SKM-1 (cell line): ENCODE results near the gene KCTD20.
"Not testable (repeated sequence)": the region's sequence is repeated elsewhere in the genome, so short reads cannot be mapped to it uniquely, and the experiment has no call there.

Experiments used
- DNase-seq: peaks from one replicate; lab custom pipeline; 2025; ENCODE audit not compliant: unreplicated experiment; lab: John Stamatoyannopoulos, UW

The KCTD20 gene

DNA sequence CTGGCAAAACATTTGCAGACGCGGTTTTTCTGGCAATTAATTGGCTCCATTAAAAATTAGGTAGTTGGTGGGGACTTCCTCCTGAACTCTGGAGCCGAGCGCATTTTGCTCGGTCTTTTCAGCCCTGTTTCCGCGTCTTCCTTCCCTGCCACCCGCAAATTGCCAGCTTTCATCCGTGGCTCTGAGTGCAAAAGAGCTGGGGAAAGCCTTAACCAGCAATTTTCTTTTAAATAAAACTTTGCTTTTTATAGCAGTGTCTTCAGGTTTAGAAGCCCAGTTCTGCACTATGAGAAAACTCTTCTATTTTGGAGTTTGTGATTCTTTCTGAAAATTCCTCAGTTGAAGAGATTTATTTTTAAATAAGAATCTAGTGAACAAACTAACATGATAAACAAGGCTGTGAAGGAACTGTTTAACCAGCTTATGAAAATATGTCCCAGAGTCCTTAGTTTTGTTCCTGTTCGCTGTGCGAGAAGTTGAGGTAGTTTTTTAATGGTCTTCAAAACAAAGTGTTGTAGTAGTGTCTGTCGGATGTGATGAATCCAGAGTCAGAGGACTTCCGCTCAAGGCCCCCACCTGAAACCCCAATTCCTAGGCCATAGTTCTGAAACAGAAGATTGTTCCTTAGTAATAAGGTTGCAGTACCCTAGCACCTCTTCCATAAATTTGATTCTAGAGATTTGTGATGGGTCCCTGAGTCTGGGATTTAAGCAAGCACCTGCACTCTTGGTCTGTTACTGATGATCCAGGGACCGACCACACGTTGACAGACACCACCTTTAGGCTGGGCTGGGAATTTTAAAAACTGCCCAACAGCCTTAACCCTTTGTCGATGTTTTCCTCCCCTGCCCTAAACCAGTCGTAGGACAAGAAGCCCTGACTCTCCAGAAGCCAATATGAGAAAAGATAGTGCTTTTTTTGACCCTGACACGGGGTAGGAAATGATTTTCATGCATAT is 950 bp downstream of the KCTD20 start:
- no peak for DNase-seq

DNA sequence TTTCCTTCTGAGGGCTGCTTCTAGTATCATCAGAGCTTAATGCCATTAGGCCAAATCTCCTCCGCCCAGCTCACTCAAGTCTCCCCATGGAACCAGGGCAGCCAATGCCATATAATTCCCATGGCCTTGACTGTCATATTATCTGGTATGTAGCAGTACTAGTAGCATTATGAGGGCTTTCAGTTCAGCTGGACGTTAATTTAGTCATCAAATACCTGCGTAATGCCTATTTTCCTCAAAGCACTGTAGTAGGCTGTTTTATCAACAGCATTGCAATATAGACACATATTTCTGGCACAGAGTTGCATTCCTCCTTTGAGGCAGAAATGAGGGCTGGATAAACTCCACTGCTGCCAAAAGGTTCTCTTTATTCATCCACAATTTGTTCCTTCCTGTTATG is 1.7 kb downstream of the KCTD20 start:
- no peak for DNase-seq

DNA sequence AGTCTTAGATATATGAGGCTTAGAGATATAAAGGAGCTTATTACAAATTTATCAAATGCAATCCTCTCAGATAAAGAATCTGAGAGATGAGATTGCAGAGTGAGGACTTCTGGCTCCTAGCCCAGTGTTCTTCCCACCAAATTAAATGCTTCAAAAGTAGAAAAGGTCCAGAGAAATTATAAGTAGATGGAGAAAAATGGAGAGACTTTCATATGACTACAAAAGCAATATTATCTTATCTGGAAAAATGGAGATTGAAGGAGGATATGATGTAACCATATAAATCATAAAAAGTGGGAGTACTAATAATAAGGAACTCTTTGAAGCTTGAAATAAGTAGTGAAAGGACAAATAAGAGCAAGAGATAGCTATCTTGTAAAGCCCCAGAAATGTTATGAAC is 2.8 kb downstream of the KCTD20 start:
- DNase-seq, result no peak

DNA sequence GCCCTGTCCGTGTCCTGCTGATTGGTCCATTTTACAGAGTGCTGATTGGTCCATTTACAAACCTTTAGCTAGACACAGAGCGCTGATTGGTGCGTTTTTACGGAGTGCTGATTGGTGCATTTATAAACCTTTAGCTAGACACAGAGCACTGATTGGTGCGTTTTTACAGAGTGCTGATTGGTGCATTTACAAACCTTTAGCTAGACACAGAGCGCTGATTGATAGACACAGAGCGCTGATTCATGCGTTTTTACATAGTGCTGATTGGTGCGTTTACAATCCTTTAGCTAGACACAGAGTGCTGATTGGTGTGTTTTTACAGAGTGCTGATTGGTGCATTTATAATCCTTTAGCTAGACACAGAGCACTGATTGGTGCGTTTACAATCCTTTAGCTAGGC is 6.4 kb downstream of the KCTD20 start:
- not testable (repeated sequence) for DNase-seq

DNA sequence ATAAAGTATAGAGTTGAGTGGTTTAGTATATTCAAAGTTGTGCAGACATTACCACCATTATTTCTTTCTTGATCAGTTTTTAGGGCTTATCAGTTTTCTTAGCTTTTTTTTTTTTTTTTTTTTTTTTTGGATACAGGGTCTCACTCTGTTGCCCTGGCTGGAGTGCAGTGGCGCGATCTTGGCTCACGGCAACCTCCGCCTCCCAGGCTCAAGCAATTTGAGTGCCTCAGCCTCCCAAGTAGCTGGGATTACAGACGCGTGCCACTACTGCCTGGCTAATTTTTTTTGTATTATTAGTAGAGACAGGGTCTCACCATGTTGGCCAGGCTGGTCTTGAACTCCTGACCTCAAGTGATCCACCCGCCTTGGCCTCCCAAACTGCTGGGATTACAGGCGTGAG is 10.1 kb downstream of the KCTD20 start:
- not testable (repeated sequence) for DNase-seq

DNA sequence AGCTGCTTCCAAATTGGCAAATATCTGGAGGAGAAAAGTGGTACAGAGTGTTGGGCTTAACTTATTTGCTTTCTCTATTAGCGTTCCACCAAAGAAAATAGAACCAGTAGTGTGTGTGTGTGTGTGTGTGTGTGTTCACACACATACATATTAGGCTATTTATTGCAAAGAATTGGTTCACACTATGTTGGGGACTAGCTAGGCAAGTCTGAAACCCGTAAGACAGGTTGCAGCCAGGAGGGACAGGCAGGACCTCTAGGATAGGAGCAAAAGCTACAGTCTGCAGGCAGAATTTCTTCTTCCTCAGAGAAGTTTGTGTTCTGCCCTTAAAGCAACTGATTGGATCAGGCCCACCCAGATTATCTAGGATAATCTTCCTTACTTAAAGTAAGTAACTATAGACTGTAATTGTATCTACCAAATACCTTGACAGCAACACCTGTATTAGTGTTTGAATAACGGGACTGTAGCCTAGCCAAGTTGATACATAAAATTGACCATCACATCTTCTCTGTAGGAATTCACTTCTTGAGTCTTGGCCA is 12.8 kb downstream of the KCTD20 start:
- DNase-seq, result no peak

DNA sequence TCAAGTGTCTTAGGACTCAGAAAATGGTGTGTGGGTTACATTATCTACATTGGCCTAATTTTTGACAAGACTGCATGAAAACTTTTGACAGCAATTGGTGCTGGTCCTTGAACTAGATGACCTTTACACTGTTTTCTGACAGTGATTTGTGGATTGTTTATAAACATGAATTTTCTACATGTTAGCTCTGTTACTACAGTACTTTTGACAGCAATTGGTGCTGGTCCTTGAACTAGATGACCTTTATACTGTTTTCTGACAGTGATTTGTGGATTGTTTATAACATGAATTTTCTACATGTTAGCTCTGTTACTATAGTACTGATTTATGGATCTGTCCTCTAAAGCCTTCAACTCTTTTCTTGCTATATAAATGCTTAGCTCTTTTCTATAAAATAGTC is 16.7 kb downstream of the KCTD20 start:
- DNase-seq, result no peak

DNA sequence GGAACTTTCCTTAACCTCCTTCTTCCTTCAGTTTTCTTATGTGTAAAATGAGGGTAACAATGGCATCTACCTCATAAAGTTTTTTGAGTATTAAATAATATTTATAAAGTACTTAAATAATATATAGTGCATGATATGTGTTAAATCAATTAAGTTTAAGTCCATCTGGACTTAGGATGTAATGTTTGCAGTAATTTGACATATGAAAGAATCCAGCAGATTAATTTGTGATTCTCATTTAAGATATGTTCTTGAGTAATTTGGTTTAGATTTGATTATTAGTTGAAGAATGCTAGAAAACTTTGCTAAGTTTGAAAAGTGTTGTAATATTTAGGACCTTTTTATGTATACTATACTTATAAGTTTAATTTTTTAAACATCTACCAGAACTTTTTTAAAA is 18.1 kb downstream of the KCTD20 start:
- DNase-seq, result no peak

DNA sequence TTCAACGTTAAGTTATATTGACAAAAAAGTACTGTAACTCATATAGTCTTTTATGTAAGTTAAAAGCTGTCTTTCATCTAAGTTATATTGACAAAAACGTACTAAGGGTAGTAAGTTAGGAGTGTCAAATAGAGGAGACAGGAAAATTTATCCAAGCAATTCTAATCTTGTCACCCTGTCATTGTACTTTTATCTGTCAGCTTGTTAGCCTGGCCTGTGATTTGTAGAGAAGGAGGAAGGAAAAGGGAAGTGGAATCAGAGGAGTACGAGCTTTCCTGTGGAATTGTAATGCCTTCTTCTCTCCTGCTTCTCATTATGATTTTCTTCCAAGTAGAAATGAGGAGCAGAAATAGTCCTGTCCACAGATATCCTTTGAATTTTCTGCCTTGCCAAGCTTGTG is 18.8 kb downstream of the KCTD20 start:
- DNase-seq, result no peak

DNA sequence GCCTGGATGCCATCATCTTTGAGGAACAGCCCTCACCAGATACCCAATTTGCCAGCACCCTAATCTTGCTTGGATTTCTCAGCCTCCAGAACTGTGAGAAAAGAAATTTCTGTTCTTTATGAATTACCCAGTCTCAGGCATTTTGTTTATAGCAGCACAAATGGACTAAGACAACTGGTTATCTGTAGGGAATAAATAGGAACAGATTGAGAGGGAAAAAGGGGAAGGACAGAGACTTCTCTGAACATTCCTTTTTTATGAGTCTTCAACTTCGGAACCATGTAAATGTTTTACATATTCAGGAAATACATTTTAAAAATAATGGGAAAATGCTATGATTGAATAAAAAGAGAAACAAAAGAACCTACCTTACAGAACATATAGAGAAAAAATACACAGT is 20.9 kb downstream of the KCTD20 start:
- no peak for DNase-seq

DNA sequence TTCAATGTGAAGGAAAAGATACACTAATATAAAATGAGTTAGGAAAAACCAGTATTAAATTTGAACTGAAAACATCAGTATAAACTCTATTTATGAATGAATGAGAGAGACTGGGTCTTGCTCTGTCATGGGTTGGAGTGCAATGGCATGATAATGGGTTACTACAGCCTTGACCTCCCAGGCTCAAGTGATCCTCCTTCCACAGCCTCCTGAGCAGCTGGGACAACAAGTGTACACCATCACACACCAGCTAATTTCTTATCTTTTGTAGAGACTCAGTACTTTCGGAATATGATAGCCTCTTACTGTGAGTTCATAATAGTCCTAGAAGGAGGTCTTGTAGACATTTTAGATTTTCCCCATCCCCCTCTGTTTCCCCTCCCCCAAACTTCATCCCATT is 21.4 kb downstream of the KCTD20 start:
- DNase-seq, result no peak

DNA sequence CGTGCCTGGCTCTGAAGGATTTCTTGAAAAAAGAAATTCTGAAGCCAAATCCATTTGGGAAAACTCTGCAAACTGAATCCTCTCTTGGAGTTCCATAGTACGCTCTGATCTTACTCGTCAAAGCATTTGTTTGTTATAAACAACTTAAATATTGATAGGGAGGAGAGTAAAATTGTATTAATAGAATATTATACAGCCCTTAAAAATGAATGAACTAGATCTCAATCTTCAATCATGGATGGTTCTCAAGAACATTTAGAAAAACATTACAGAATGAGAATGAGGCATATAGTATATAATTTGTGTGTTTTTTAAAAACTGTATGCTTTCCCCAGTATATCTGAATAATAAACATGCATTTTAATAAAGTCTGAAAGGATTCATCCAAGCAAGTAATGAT is 24.8 kb downstream of the KCTD20 start:
- DNase-seq, result no peak

DNA sequence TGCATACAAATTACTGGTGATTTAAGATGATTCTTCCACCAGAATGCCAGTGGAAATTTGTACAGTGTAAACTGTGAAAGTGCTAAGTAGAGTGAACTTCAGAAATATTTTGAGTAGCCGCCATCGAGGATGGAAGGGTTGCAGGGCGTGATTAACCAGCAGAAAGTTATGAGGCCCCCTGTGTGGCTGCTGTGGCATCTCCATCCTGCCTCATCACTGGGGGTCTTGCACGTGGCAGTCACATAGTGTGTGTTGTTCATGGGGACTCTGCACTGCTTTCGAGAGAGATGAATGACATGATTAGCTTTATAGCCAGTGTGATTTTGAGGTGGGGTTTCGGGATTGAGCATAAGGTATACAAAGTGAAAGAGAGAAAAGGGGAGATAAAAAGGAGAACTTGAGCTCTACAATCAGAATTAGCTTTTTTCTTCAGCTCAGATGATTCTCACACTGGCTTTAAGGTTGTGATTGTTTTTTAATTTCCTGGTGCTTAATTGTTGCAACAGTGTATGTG is 26.4 kb downstream of the KCTD20 start:
- no peak for DNase-seq

DNA sequence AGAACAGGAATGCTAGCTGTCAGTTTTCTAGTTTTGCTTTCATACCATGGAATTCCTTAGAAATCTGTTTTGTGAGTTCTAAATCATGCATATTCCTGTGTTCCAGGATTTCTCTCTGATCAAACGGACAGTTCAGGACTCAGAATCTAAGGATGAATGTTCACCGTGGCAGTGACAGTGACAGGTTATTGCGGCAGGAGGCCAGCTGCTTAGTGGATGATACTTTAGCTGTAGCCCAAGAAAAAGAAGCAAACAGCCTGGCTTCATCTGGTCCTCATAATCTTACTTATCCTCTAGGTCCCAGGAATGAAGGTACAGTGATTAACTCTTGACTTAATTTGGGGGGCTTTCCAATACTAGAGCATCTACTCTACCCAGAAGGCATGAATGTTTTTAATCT is 27.1 kb downstream of the KCTD20 start:
- DNase-seq, result no peak

DNA sequence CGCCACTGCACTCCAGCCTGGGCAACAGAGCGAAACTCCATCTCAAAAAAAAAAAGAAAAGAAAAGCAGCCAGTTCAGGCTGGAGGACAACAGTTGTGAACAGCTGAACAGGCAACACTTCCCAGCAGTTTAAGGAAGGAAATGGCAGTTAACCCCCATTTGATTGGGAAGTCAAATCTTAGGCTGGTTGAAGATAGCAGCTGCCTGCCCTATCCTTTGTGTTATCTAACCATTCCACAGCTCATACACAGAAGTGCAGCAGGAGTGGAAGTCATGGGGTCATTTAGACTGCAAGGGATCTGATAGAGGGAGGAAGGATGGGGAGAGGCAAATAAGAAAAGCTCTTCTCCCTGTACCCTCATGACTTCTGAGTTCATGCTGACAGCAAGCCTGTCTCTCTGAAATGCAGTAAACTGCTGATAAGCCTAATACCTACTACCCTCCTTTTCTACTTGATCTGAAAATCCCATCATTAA is 35.3 kb downstream of the KCTD20 start:
- no peak for DNase-seq

DNA sequence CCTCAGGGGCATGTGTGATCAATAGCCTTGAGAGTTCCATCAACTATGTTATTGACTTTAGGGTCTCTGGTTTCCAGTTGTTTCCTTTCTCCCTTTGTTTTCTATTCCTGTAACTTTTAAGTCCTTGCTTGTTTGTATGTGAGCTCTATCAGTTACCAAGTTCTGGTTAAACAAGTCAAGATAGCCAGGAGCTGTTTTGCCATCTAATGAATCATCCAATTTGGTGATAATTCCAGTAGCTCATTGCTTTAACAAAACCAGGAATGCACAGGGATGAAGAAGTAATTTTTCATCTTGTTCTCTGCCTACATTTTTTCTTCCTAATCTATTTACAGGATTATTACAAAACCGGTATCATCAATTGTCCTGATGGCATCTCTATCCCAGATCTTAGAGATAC is 36.5 kb downstream of the KCTD20 start:
- DNase-seq, result no peak

DNA sequence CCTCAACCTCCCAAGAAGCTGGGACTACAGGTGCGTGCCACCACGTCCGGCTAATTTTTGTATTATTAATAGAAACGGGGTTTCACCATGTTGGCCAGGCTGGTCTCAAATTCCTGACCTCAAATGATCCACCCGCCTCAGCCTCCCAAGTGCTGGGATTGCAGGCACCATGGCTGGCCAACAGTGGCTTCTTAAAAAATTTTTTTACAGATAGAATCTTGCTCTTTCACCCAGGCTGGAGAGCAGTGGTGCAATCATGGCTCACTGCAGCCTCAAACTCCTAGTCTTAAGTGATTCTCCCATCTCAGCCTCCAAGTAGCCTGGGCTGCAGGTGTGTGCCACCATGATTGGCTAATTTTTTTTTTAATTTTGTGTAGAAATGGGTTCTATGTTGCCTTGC is 40.5 kb downstream of the KCTD20 start:
- DNase-seq, result not testable (repeated sequence)

DNA sequence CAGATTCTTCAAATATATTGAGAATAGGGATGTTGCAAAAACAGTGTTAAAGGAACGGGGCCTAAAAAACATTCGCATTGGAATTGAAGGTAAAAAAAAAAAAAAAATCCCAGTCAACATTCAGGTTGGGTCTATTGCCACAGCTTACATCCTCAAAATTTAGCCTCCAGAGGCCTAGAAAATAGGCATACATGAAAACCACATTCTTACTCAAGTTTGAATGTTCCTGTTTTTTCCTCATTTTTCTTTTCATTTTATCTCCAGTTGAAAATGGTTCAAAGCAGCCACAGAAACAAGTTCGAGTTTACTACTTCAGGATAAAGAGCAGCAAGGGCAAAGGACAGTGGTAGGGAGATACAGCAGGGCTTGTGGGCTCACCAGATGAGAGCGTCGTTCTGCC is 41.9 kb downstream of the KCTD20 start:
- DNase-seq, result peak; percentile 38

DNA sequence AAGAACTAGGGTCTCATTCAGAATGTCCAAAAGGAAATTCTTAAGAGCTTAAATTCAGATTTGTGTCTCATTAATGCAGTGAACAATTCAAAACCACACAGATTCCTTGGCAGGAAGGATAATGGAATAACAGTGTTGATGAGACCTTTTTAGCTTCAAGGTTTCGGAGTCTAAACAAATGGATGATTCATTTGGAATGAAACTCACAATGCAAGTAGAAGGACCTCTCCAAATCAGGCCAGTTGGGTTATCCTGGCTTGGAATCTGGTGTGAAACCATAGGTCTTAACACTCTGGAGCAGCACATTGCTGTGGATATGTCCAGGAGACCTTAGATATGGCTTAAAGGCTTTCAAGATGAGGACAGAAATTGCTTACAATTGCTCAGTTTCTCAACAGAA is 44.9 kb downstream of the KCTD20 start:
- DNase-seq, result no peak

DNA sequence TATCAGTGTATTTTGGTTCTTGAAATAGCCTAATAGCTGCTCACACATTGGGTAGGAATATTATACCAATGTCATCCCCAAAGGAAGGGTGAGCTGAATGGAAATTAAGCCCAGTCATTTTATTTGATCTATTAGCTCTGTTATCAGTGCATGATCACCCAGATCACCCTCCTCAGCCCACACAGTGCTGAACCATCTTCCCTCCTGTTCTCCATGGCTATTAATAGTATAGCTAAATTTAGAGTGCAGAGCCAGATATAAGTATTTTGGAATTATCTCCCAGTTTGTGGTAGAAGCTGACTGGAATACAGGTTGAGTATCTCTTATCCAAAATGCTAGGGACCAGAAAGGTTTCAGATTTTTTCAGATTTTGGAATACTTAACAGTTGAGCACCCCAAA is 45.4 kb downstream of the KCTD20 start:
- no peak for DNase-seq

DNA sequence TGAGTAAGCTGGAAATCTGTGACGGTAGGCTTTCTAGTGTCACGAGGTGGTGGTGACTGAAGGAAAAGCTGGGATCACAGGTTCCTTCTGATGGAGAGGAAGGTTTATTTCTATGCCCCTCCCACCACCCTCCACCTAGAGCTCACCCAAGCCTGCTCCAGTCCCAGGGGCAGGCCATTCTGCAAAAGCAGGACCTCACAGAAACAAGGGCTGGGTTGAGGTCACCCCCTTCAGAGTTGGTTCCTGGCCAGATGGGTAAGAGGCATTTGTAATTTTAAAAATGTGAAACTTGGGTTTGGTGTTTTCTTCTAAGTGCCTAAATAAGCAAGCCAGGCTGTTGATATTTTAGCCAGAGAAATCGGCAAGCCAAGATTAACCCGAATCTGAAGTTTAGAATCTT is 46.6 kb downstream of the KCTD20 start:
- no peak for DNase-seq

DNA sequence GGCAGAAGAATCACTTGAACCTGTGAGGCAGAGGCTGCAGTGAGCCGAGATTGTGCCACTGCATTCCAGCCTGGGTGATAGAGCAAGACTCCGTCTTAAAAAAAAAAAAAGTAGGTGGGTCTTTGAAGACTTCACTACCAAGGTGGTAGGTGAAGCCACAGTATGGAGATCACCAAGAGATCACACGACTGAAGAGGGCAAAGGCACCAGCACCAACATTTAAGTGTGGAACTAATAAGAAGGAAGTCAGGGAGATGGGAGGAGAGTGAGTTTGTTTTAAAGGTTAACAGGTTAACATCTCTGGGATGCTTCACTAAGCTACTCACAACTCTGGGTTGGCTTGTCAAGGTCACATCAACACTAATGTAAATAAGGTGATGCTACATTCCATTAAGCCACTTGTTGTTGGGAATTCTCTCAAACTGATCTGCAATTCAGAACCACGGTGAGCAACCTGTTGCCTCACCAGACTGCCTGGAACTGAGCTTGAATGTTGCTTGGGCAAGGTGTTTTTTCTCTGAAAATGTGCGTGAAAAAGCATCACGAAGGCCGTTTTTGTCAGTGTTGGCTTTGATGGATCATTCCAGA is 48.7 kb downstream of the KCTD20 start:
- DNase-seq, result no peak
